OCI-LY3 (cell line): ENCODE measurements around the gene DLGAP4.

ENCODE experiments used
- EZH2phosphoT487 ChIP-seq: fragments of 200-600 bp; shearing (Covaris generic); IDR thresholded peaks from 2 replicates; pipeline ENCODE4 v1.6.1; 2018; ENCODE audit warnings: antibody characterized with exemption, mixed run types, low read depth
- TF ChIP-seq, protein P1 (sequence below): fragments of 200-600, 300-600 bp; sonication (generic); IDR thresholded peaks from 2 replicates; pipeline ENCODE4 v1.5.1; 2014; ENCODE audit warnings: antibody characterized with exemption, low read length, low read depth

DNA sequence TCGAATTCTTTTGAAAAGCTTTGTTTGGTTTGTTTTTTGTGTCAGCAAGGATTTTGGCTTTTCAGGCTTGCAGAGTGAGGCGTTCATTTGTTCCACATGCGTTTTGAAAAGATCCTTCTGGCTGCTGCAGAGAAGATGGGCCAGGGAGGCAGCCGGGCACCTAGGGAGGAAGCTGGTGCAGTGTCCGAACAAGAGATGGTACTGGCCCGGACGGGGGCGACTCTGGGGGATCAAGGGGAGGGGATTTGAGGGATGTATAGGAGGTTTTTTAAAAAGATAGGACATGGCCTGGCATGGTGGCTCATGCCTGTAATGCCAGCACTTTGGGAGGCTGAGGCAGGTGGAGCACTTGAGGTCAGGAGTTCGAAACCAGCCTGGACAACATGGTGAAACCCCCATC, 55.3 kb downstream of the DLGAP4 start:
- TF ChIP-seq, protein P1, sequence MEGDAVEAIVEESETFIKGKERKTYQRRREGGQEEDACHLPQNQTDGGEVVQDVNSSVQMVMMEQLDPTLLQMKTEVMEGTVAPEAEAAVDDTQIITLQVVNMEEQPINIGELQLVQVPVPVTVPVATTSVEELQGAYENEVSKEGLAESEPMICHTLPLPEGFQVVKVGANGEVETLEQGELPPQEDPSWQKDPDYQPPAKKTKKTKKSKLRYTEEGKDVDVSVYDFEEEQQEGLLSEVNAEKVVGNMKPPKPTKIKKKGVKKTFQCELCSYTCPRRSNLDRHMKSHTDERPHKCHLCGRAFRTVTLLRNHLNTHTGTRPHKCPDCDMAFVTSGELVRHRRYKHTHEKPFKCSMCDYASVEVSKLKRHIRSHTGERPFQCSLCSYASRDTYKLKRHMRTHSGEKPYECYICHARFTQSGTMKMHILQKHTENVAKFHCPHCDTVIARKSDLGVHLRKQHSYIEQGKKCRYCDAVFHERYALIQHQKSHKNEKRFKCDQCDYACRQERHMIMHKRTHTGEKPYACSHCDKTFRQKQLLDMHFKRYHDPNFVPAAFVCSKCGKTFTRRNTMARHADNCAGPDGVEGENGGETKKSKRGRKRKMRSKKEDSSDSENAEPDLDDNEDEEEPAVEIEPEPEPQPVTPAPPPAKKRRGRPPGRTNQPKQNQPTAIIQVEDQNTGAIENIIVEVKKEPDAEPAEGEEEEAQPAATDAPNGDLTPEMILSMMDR = no peak
- no peak for TF ChIP-seq EZH2phosphoT487
